HPDE6-E6E7 (cell line): ENCODE data around the gene IRF4.

ENCODE experiments used
- DNase-seq: peaks from one replicate; pipeline ENCODE4 v3.0.0; 2011; ENCODE audit warnings: missing footprints; ENCODE audit errors: extremely low spot score

IRF4 gene

DNA sequence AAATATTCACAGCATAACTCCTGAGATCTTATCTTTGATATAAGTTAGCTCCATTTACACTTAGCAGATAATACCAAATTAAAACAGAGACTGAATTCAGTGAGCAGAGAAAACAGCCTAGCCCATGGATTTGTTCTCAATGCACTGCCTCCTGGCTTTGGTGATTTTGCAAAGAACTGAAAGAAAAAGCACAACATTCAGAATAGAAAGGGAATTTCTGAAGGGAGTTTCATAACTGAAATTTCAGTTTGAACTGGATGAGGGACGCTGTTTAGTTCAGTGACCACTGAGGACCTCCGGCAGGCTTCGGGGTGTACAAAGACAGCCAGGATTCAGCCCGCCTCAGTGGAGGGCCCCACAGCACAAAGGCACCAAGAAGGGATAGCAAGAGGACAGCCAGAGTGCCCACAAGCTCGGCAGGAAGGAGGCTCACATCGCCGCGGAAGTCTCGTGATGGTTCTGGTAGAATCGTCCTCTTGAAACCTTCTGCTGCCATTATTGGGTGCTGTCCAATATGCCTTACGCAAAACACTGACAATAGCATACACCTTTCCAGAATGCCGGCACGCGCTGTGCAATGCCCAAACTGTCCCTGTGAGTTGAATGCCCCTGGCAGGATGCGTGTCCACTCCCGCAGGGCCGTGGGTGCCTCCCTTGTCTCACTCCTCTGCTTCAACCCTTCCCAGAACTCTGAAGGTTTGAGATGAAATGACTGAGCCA lies 9.7 kb upstream of the IRF4 start:
- DNase-seq: no peak

DNA sequence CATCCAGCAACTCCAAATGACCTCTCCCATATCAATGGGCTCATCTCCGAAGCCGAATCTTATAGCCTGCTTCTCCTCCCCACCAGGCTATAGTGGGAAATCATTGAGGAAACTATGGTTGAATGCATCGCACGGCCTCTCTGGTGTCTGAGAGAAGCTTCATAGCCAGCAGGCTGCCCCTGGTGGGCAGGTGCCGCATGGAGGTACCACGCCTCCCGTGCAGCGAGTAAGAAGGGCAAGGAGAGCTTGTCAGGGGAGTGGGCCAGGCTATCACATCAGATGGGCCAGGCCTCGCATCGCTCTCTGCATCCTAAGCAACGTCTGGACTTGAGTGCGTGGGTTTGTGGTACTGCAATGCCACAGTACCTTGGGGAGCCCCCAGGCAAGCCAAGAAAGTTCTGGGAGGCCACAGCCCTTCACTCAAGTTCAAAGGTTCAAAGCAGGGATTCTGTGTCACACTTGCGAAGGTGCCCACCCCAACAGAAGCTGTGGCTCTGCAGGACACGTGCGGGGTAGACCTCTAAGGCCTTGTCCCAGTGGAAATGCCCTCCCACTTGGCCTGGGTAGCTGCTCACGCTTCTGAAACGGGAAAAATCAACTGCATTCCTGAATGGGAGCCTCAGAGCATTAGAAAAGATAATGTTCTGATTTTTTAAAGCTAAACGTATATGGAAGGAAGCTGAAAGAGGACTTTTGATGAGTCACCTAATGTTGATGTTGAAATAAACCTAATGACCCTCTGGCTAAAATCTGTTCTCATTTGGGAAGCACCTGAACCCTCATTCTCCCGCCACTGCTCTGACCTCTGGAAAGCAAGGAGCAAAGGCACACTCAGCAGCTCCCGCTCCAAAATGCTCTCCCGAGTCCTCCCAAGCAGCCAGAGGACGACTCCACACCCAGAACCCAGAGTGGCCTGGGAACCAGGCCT lies 8.4 kb upstream of the IRF4 start:
- no peak for DNase-seq

DNA sequence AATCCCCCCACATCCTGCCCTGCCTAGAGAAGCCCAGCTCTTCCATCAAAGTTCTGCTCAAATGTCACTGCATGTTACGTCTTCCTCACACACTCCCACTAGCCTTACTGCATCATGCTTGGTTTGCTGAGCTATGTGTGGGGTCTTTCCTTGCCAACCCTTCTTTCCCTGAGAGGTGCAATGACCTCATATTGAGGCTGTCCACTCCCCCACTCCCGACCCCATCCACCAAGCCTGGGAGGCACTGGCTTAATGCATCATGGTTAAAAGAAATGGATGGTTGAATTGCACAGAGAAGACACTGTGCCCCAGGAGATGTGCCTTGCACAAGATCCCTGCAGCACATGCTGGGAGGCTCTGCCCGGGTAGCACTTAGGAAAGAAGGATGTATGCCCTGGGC lies 7.7 kb upstream of the IRF4 start:
- DNase-seq: no peak

DNA sequence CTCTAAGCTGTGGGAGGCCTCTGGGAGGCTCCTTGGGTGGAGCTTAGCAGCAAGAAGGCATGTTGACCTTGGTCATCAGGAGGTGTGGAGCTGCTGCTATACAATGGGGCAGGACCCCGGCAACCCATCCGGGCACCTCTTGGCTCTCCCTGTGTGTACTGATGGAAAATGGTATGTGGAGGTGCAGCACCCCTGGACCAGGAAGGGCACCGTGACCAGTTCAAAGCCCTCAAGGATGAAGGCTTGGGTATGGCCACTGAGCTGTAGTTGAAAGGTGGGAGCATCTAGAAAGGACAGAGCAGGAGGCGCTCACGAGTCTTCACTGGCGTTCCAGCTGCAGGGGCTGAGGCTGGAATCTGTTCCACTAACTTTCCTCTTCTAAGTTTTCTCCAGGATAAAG lies 6.7 kb upstream of the IRF4 start:
- no peak for DNase-seq

DNA sequence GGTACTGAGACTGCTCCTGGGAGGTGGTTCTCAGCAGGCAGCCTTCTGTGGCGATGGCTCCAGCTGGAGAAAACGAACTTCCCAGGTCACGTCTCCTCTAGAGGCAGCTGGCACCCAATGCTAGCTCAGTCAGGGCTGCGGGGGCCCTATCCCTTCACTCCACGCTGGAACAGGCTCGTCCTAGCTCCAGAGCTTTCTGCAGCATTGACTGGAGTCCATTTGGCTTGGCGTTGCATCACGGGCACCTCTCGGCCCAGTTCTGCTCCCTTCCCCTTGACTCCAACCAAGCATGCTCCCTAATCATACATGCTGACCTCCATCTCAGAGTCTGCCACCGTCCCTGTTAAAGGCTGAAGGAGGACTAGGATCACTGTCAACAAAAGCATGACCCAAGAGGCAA lies 5.9 kb upstream of the IRF4 start:
- DNase-seq: no peak

DNA sequence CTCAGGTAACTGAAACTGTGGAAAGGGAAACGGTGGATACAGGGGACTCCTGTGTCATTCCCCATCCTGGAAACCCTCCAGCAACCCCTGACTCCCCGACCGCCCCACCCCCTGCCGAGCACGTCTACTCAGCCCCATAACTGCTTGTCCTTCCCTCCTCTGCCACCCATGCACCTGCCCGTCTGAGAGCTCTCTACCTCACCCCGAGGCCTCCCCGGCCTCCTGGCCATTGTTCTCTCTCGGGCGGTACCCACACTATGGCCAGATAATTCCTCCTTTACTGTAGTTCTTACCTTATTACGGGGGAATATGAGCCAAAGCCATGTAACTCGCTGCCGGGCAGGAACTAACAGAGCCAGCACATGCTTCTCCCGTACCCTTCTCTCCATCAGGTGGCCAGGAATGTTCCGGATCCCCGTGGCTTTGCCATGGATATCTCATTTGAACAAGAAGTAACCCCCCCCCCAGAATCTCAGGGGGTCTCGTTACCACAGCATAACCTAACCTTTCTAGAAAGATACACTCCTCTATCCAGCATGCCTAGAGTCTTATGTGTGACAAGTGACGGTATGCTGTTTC lies 4.8 kb upstream of the IRF4 start:
- no peak for DNase-seq

DNA sequence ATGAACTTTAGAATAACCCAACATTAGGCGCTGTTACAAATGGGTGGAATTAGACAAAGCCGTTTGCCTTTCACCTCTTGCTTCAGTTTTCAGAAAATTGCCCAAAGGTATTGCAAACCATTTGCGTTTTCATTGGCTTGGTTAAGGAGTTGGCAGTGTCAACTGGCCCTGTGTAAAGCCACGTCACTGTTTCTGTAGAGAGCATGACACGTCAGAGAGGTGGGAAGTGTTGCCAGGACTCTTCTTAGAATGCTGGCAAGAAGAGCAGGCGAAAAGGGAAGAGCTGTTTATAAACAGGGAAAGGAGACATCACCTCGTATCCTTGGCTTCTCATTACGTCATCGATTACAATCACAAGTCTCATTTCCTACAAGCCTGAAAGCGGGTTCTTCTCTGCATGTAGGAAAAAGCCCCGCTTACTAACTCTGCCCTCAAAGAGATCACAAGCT lies 4.2 kb upstream of the IRF4 start:
- no peak for DNase-seq

DNA sequence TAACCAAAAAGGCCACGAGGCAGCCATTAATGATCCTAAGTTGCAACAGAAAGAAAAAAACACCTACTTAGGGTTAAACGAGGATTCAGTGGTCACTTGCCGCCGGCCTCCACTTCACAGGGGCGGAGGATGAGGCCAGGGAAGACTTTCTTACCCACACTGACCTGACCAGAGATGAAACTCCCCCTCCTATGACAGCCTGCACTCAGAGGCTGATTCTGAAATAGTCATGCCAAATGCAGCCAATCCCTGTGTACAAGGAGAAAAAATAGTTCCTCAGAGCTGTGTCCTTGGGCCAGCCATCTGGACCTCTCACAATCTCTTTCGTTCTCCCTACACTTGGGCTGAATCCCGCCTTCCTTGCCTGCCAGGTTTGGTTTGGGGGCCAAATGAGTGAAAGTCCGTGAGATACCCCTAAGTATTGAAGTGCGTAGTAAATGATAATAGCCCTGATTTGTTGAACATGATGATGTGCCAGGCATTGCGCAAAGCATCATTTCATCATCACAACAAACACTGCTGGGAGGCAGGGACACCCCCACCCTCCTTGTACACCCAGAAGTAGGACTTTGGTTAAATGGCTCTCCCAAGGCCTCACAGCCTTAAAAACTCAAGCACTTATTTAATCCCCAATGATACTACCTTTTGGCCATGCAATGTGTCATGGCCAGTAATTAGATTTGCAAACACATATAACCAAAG lies 3.2 kb upstream of the IRF4 start:
- DNase-seq: no peak

DNA sequence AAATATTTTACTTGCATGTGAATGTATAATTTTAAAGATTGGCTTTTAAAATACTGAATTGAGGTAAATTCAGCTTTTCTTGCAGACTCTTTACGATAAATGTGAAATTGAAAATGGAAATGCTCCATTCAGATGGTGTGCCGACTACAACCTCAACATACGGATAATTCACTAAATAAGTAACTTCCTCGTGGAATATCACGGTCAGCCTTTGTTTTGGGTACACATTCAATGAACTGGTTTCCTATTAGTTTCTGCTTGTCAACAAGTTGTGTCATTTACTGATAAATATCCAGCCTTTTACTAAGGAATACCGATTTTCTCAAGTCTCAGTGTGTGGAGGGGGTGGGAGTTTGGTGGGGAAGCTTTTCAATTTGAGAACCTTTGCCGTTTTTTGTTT lies 2.4 kb upstream of the IRF4 start:
- DNase-seq: no peak

DNA sequence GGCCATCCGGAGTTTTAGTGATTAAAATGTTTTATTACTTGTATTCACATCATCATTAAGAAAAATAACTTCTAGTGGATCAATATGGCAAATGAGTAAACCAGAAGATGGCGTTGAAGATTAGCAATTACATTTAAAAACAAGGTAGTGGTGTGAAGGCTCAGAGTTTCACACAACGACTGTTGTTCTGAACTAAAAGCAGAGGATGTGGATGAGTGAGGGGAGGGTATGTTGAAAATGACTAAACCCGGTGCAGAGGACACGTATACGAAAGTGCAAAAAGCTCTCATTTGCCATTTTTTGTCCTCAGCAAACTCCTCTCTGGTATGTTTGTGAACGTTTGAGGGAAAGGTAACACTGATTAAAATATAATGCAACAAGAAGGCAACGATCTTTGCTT lies 1.9 kb upstream of the IRF4 start:
- DNase-seq: no peak

DNA sequence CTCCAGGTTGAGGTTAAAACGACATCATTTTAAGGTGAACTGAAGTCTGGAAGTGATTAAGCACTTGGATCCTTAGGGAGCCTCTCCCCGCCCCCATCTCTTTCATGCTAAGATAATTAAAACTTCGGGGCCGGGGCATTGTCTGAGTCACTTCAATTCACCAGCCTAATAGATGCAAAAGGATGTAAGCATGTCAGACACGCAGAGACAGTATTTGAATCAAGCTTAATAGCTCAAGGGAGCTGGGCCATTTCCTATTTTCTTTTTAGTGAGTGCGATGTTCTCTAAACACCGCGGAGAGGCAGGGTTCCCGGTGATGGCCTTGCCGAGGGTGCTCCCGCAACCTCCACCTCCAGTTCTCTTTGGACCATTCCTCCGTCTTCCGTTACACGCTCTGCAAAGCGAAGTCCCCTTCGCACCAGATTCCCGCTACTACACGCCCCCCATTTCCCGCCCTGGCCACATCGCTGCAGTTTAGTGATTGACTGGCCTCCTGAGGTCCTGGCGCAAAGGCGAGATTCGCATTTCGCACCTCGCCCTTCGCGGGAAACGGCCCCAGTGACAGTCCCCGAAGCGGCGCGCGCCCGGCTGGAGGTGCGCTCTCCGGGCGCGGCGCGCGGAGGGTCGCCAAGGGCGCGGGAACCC lies 516 bp upstream of the IRF4 start:
- DNase-seq: no peak

DNA sequence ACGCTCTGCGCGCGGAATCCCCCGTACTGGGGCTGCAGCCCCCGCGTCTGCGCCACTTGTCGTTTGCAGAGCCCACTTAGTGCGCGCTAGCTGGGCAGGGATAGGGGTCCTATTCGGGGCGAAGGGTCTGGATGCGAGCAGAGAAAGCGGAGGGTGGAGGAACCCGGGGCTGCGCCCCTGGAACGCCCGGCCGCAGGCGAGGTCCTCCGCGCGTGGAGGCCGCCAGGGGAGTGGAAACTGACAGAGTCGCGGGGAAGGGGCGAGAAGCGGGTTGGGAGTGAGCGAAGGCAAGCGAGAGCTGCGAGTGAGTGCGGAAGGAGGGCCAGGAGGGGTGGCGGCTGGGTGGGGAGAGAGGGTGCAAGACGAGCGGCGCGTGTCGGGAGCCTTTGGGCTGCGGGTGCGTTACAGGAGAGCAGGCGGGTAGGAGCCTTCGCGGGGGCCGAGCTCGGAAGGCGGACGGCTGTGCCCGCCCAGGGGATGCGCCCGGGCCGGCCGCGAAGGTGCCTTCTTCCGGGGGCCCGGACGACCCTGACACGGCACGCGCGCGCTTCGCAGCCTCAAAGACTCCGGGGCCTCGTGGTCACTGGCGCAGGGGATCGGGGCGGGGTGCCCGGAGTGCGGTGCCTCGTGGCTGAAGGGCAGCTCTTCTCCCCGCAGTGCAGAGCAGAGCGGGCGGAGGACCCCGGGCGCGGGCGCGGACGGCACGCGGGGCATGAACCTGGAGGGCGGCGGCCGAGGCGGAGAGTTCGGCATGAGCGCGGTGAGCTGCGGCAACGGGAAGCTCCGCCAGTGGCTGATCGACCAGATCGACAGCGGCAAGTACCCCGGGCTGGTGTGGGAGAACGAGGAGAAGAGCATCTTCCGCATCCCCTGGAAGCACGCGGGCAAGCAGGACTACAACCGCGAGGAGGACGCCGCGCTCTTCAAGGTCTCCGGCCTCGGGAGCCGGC lies 1.2 kb downstream of the IRF4 start:
- DNase-seq: no peak

DNA sequence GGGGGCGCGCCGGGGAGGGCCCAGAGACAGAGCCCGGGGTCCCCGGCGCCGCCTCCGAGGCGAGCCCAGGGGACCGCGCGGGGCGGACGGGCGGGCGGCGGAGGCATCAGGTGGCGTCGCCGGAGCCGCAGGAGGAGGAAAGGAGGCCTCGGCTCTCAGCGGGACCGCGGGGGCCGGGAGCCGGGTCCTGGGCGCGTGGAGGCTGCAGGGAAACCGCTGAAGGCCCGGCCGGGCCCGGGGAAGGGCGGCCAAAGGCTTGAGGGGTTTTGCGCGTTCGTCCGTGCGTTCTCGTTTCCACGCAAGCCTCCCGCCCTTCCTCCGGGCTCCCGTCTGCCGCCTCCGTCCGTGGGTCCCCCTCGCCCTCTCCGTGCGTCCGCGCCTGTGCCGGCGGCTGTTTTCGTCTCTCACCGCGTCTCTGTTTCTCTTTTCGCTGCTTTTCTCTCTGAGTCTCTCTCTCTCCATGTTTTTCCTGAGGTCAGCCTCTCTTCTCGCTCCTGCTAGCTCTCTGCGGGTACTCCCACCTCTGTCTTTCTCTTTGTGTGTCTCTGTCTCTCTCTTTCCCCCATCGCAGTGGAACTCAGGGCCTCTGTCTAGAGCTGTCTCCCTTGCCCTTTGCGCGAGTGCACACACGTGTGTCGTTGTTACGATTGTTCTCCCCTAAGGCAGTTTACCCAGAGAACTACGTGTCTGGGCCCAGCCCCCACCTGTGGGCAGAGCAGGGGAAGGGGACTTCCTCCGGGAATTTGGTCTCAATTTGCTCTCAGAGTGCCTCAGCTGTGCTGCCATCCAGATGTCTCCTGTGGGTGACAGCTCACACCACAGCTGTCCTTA lies 2.1 kb downstream of the IRF4 start:
- no peak for DNase-seq

DNA sequence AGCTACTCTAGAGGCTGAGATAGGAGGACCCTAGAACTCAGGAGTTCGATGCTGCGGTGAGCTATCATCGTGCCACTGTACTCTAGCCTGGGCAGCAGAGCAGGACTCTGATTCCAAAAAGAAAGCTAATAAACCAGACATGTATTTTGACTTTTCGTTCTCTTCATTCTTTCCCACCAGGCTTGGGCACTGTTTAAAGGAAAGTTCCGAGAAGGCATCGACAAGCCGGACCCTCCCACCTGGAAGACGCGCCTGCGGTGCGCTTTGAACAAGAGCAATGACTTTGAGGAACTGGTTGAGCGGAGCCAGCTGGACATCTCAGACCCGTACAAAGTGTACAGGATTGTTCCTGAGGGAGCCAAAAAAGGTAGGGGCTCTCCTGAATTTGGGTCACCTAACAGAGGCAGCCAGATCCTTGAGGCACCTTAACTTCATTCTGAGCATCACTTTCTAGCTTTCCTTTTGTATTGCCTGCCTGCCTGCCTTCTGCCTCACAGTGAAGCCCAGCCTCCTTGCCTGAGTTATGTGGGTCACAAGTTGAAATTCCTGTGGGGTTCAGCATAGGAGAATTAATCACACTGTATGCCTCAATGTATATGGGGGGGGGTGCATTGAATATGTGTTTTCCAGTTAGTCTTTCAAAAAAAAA lies 3.2 kb downstream of the IRF4 start:
- no peak for DNase-seq

DNA sequence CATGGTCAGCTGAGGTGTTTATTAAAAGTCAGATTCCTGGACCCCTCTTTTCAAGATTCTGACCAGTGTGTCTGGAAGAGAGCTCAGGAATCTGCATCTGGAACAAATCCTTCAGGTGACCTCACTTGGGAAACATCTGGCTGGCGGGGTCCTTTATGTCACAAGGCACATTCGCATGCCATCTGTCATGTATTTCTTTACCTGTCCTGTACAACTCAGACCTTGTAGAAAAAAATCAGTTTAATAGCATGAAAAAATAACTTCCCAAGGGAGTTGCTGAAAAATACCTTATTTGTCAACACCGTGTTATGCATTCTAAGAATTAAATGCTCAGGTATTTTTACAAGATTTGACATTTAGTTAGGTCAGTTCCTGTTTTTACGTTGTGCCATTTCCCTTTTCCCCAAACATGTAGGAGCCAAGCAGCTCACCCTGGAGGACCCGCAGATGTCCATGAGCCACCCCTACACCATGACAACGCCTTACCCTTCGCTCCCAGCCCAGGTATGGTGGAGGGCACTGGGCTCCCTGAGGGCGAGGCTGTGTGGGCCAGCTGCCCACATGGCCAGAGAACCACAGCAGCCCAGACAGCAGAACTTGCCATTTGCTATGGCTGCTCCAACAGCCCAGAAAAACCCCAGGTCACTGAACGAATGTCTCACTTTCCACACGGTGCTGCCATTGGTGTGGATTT lies 4.0 kb downstream of the IRF4 start:
- no peak for DNase-seq

DNA sequence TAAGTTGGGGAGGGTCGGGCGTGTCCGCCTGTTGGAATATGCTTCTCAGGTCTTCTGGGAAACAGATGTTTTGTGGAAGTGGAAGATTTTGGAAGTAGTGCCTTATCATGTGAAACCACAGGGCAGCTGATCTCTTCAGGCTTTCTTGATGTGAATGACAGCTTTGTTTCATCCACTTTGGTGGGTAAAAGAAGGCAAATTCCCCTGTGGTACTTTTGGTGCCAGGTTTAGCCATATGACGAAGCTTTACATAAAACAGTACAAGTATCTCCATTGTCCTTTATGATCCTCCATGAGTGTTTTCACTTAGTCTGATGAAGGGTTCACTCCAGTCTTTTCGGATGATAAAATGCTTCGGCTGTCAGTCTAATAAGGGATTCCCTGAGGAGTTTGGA lies 4.6 kb downstream of the IRF4 start:
- no peak for DNase-seq

DNA sequence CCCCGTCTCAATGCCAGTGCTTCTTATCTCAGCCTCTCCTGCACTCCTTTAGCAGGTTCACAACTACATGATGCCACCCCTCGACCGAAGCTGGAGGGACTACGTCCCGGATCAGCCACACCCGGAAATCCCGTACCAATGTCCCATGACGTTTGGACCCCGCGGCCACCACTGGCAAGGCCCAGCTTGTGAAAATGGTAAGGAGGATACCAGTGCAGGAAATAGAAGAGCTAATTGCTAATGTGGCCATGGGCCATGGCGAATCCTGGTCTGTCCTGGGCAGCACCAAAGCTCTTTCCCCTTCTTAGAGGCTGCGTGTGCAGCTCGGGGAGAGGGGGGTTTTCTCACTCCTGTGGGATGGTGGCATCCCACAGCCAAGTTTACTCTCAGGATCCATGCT lies 5.5 kb downstream of the IRF4 start:
- no peak for DNase-seq

DNA sequence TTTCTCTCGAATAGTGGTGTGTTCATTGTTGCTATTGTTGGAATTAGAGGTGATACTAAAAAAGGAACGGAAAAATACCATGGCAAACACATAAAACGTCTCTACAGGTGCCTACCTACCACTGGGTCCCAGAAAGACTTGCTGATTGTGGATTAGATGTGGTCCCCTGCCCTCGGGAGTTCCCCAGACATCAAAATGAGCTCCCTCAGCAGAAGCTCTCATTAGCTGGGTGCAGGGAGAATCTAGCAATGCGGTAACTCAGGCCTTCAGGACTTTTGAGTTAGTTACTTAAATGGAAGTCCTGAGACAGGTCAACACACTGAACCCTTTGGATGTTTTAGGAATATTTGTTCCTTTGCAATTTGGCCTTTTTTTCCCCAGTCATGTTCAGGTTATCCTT lies 6.1 kb downstream of the IRF4 start:
- DNase-seq: no peak

DNA sequence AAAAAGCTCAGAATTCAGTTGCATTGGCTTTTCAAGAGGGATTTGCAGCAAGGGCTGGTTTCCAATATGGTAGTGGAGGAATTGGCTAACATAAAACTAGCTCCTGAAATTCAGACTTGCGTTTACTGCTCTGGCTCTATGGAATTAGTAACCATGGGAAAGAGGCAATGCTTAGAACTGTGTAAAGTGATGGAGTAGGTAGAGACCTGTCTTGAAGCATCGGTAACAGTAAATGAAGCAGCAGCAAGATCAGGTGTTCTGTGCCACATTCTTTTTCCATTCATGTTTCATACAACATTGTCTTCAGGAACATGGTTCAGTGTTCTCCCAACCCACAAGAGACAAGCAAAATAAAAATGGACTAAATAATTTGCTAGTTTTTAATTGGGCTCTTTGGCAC lies 6.5 kb downstream of the IRF4 start:
- DNase-seq: no peak
